IMR-90 (cell line): ENCODE results near the gene C3.

ENCODE experiments used
- BHLHE40 ChIP-seq: fragments of 150-350 bp; IDR thresholded peaks from 2 replicates; pipeline ENCODE4 v1.6.1; 2016; ENCODE audit warnings: mild to moderate bottlenecking, low read depth, low read length
- MAFK ChIP-seq: IDR thresholded peaks from 2 replicates; pipeline ENCODE4 v1.6.1; 2012; ENCODE audit warnings: low read depth, low read length, improper control_type of control experiment
- POLR2A ChIP-seq: IDR thresholded peaks from 2 replicates; pipeline ENCODE4 v1.6.1; 2012; ENCODE audit warnings: mild to moderate bottlenecking, low read depth, low read length
- RAD21 ChIP-seq: IDR thresholded peaks from 2 replicates; pipeline ENCODE4 v1.6.1; 2012; ENCODE audit warnings: low read length, improper control_type of control experiment
- RFX5 ChIP-seq: IDR thresholded peaks from 2 replicates; pipeline ENCODE4 v1.8.0; 2012; ENCODE audit warnings: low read depth, mild to moderate bottlenecking, low read length, moderate library complexity
- TF ChIP-seq, protein P1 (sequence below): conservative IDR thresholded peaks from 2 replicates; pipeline ENCODE4 v1.5.1; 2012; ENCODE audit warnings: mild to moderate bottlenecking, low read depth, low read length, improper control_type of control experiment
- TF ChIP-seq, protein P2 (sequence below): fragments of 150-350 bp; IDR thresholded peaks from 2 replicates; pipeline ENCODE4 v1.6.1; 2016; ENCODE audit warnings: low read depth, mild to moderate bottlenecking, low read length, moderate library complexity, borderline replicate concordance
- TF ChIP-seq, protein P3 (sequence below): fragments of 150-350 bp; IDR thresholded peaks from 2 replicates; pipeline ENCODE4 v1.6.1; 2017; ENCODE audit warnings: mild to moderate bottlenecking, antibody characterized with exemption, low read length, low read depth

DNA sequence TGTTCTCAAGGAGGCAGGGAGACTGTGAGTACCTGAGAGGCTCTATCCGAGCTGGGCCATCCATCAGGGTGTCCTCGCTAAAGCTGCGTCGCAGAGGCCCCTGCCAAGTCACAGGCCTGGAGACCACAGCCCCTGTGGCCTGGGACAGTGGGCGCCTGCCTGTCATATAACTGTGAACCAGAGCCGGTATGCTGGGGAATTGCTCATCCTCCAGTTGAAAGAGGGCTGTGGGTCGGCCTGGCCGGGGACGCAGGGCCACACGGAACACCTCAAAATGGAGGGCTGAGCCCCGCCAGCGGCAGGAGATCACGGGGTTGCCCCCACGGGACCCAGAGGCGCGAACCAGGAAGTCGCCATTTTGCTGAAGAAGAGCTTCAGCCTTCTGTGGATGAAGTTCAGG is 40.2 kb upstream of the C3 start:
- TF ChIP-seq POLR2A (no peak), MAFK (no peak), RFX5 (no peak), RAD21 (no peak), BHLHE40 (no peak)
- TF ChIP-seq, protein P1, sequence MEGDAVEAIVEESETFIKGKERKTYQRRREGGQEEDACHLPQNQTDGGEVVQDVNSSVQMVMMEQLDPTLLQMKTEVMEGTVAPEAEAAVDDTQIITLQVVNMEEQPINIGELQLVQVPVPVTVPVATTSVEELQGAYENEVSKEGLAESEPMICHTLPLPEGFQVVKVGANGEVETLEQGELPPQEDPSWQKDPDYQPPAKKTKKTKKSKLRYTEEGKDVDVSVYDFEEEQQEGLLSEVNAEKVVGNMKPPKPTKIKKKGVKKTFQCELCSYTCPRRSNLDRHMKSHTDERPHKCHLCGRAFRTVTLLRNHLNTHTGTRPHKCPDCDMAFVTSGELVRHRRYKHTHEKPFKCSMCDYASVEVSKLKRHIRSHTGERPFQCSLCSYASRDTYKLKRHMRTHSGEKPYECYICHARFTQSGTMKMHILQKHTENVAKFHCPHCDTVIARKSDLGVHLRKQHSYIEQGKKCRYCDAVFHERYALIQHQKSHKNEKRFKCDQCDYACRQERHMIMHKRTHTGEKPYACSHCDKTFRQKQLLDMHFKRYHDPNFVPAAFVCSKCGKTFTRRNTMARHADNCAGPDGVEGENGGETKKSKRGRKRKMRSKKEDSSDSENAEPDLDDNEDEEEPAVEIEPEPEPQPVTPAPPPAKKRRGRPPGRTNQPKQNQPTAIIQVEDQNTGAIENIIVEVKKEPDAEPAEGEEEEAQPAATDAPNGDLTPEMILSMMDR = no peak
- TF ChIP-seq, protein P2, sequence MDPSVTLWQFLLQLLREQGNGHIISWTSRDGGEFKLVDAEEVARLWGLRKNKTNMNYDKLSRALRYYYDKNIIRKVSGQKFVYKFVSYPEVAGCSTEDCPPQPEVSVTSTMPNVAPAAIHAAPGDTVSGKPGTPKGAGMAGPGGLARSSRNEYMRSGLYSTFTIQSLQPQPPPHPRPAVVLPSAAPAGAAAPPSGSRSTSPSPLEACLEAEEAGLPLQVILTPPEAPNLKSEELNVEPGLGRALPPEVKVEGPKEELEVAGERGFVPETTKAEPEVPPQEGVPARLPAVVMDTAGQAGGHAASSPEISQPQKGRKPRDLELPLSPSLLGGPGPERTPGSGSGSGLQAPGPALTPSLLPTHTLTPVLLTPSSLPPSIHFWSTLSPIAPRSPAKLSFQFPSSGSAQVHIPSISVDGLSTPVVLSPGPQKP = no peak
- TF ChIP-seq, protein P3, sequence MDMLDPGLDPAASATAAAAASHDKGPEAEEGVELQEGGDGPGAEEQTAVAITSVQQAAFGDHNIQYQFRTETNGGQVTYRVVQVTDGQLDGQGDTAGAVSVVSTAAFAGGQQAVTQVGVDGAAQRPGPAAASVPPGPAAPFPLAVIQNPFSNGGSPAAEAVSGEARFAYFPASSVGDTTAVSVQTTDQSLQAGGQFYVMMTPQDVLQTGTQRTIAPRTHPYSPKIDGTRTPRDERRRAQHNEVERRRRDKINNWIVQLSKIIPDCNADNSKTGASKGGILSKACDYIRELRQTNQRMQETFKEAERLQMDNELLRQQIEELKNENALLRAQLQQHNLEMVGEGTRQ = no peak
